SK-N-SH (cell line): ENCODE data around the gene AANAT. TPM values are rescaled to one million over a fixed set of nuclear protein-coding genes. Genes with fewer than 3 reads are reported as not detected.

Experiments used
- CTCF ChIA-PET: fragments of 300-600, 350-600 bp; formaldehyde crosslinking; extraction: SDS; loops from one replicate; lab custom pipeline; 2021; lab: Yijun Ruan, JAX
- POLR2A ChIA-PET: fragments of 350-600 bp; sonication (Branson Sonifier 250); formaldehyde crosslinking; extraction: SDS; loops from one replicate; lab custom pipeline; 2020; ENCODE audit warnings: antibody characterized with exemption, inconsistent platforms; lab: Yijun Ruan, JAX
- DNase-seq: peaks from one replicate; pipeline ENCODE4 v3.0.0; 2012
- H2AFZ ChIP-seq: fragments of 200-600 bp; sonication (generic); 2 replicates; pipeline ENCODE4 v1.8.1; 2016; ENCODE audit warnings: antibody characterized with exemption, mild to moderate bottlenecking, low read depth
- H3F3A ChIP-seq: fragments of 200-600 bp; sonication (generic); replicated peaks from 2 replicates; pipeline ENCODE3; 2016; ENCODE audit warnings: antibody characterized with exemption, mild to moderate bottlenecking; ENCODE audit not compliant: insufficient read depth
- H3K27ac ChIP-seq, 2 experiments: fragments of 200-500 bp in 1 of 2; fragments of 200-600 bp in 1 of 2; sonication (Bioruptor generic) in 1 of 2; sonication (generic), shearing (Covaris generic) in 1 of 2; 2 replicates each; pipeline versions ENCODE4 v1.5.1 to v1.6.1; 2014 to 2016; ENCODE audit warnings: low read depth in 2 of 2, inconsistent platforms in 1 of 2, low read length in 1 of 2, mild to moderate bottlenecking in 1 of 2, mixed read lengths in 1 of 2
- H3K27me3 ChIP-seq: fragments of 200-600 bp; sonication (generic), shearing (Covaris generic); 2 replicates; pipeline ENCODE4 v1.6.1; 2016; ENCODE audit warnings: mixed run types; ENCODE audit not compliant: insufficient read depth
- H3K36me3 ChIP-seq, 2 experiments: fragments of 200-500 bp in 1 of 2; fragments of 200-600 bp in 1 of 2; sonication (Bioruptor generic) in 1 of 2; sonication (generic) in 1 of 2; replicated peaks in 1 of 2; 2 replicates each; pipeline versions ENCODE3 to v1.5.1; 2014 to 2016; ENCODE audit warnings: low read length in 1 of 2, mild to moderate bottlenecking in 1 of 2; ENCODE audit not compliant: insufficient read depth in 2 of 2, control insufficient read depth in 1 of 2
- H3K4me1 ChIP-seq, 2 experiments: fragments of 200-500 bp in 1 of 2; fragments of 200-600 bp in 1 of 2; sonication (Bioruptor generic) in 1 of 2; sonication (generic), shearing (Covaris generic) in 1 of 2; 2 replicates each; pipeline versions ENCODE4 v1.5.1 to v1.6.1; 2014 to 2016; ENCODE audit warnings: low read depth in 1 of 2, low read length in 1 of 2, mixed run types in 1 of 2; ENCODE audit not compliant: insufficient read depth in 2 of 2, control insufficient read depth in 1 of 2
- H3K4me2 ChIP-seq: fragments of 200-600 bp; sonication (generic), shearing (Covaris generic); 2 replicates; pipeline ENCODE4 v1.6.1; 2017; ENCODE audit warnings: mixed run types
- H3K4me3 ChIP-seq, 2 experiments: fragments of 200-500 bp in 1 of 2; fragments of 200-600 bp in 1 of 2; sonication (Bioruptor generic) in 1 of 2; sonication (generic), shearing (Covaris generic) in 1 of 2; 2 replicates each; pipeline versions ENCODE4 v1.5.1 to v1.8.1; 2014 to 2016; ENCODE audit warnings: low read depth in 2 of 2, inconsistent platforms in 1 of 2, low read length in 1 of 2, mild to moderate bottlenecking in 1 of 2, mixed read lengths in 1 of 2, moderate library complexity in 1 of 2
- H3K79me2 ChIP-seq: fragments of 200-600 bp; sonication (generic); 2 replicates; pipeline ENCODE4 v1.8.1; 2017; ENCODE audit warnings: mild to moderate bottlenecking; ENCODE audit not compliant: insufficient read depth
- H3K9ac ChIP-seq: fragments of 200-600 bp; sonication (generic); 2 replicates; pipeline ENCODE4 v1.6.1; 2017; ENCODE audit warnings: mixed run types
- H3K9me2 ChIP-seq: fragments of 200-600 bp; sonication (generic); 2 replicates; pipeline ENCODE4 v1.6.1; 2017; ENCODE audit warnings: mixed run types
- H3K9me3 ChIP-seq: fragments of 200-600 bp; sonication (generic); 2 replicates; pipeline ENCODE4 v1.6.1; 2017; ENCODE audit warnings: mixed run types, mild to moderate bottlenecking, moderate library complexity
- H4K20me1 ChIP-seq: fragments of 200-600 bp; sonication (generic); 2 replicates; pipeline ENCODE4 v1.6.1; 2017; ENCODE audit warnings: mild to moderate bottlenecking, mixed run types; ENCODE audit not compliant: insufficient read depth
- GABPA ChIP-seq: IDR thresholded peaks from 2 replicates; pipeline ENCODE4 v1.4.0; 2012; ENCODE audit warnings: low read depth, mild to moderate bottlenecking
- MAX ChIP-seq: IDR thresholded peaks from 2 replicates; pipeline ENCODE4 v1.4.0; 2012; ENCODE audit warnings: low read depth
- MXI1 ChIP-seq: IDR thresholded peaks from 2 replicates; pipeline ENCODE4 v1.6.1; 2012; ENCODE audit warnings: mild to moderate bottlenecking, low read depth, low read length, improper control_type of control experiment
- NRF1 ChIP-seq: IDR thresholded peaks from 2 replicates; pipeline ENCODE4 v1.6.1; 2012; ENCODE audit warnings: low read depth, mild to moderate bottlenecking, low read length
- RAD21 ChIP-seq: IDR thresholded peaks from 2 replicates; pipeline ENCODE4 v1.6.1; 2012; ENCODE audit warnings: mild to moderate bottlenecking, low read length
- USF1 ChIP-seq: IDR thresholded peaks from 2 replicates; pipeline ENCODE4 v1.4.0; 2012; ENCODE audit warnings: low read depth, borderline replicate concordance
- ZBTB33 ChIP-seq: IDR thresholded peaks from 2 replicates; pipeline ENCODE4 v1.4.0; 2012; ENCODE audit warnings: low read depth, borderline replicate concordance
- WGBS: methylation state at CpG from one replicate; pipeline ENCODE4 v1.1.6; 2017; ENCODE audit warnings: low lambda C conversion rate; 5-methylcytosine and 5-hydroxymethylcytosine counted together
- polyA plus RNA-seq, 3 experiments: library from polyadenylated mRNA; depleted of rRNA; stranded (reverse); fragments of >200 nt; gene quantifications; 2 replicates each; pipeline ENCODE4 v1.2.3, GENCODE V29; 2012

AANAT gene
- polyA plus RNA-seq, 1 of the 3 experiments (the other 2 are of a cell fraction), result 0.26 TPM

- 92% methylated on average over 6 of the region's 6 CpGs for WGBS
- no peaks in the 10 kb centered on the region for H3K9me2 ChIP-seq
- H3K9me3 ChIP-seq, result no peaks in the 10 kb centered on the region
- H3K4me2 ChIP-seq, result no peak overlapping the region
- POLR2A ChIA-PET, result interaction anchor here (1.5 kb wide), 1 partner anchor 13 kb away, joined by 3 read pairs; no protein-coding TSS in a partner anchor
- no peak overlapping the region for H3K9ac ChIP-seq
- no peaks in the 10 kb centered on the region for H3K36me3 ChIP-seq
- H3K27ac ChIP-seq, result no peak overlapping the region
- CTCF ChIA-PET, result interaction anchor here (0.8 to 5.7 kb wide), 10 partner anchors 14 to 85 kb away, joined by 3 to 40 read pairs (median 5); partner anchors contain the start of genes PRPSAP1 and UBE2O
- DNase-seq, result no peak
- H2AFZ ChIP-seq, result no peak overlapping the region
- H3F3A ChIP-seq, result no peaks in the 10 kb centered on the region
- no peak overlapping the region for H3K4me3 ChIP-seq
- peaks cover 0 to 11% of the 10 kb centered on the region in 2 experiments; a peak in 2 of 4 replicates for H3K4me1 ChIP-seq
- H3K79me2 ChIP-seq, result peaks cover 94% of the 10 kb centered on the region
- no peak for TF ChIP-seq MAX
- TF ChIP-seq RAD21, result no peak
- H4K20me1 ChIP-seq, result peaks cover 75% of the 10 kb centered on the region
- no peaks in the 10 kb centered on the region for H3K27me3 ChIP-seq
Observed at GRCh38 chr17:76439314-76439928, 28.0 kb upstream of the AANAT start.

GRCh38 chr17:76440751-76441362 lies 26.5 kb upstream of the AANAT start:
- Histone ChIP-seq H3K9me2 (no peaks in the 10 kb centered on the region), H3F3A (peaks cover 12% of the 10 kb centered on the region), H3K9ac (no peak overlapping the region), H3K27ac (no peak overlapping the region), H3K4me3 (no peak overlapping the region), H3K79me2 (peaks cover 95% of the 10 kb centered on the region), H2AFZ (no peak overlapping the region)
- DNase-seq, result no peak
- TF ChIP-seq GABPA (no peak), MXI1 (no peak), ZBTB33 (no peak), NRF1 (no peak), USF1 (no peak)
- TF ChIP-seq, all 33 proteins: peak for 0
- H3K27me3 ChIP-seq, result no peaks in the 10 kb centered on the region
- peaks cover 78% of the 10 kb centered on the region for H4K20me1 ChIP-seq
- CTCF ChIA-PET, result interaction anchor here (1.1 to 1.6 kb wide), 4 partner anchors 17 to 66 kb away, joined by 3 to 5 read pairs (median 4); no protein-coding TSS in a partner anchor
- POLR2A ChIA-PET, result no interaction called here
- no peaks in the 10 kb centered on the region for H3K9me3 ChIP-seq
- WGBS, result 96% methylated on average over 2 of the region's 2 CpGs
- no peak overlapping the region for H3K4me2 ChIP-seq
- peaks cover 12 to 19% of the 10 kb centered on the region in 2 experiments; a peak in 3 of 4 replicates for H3K4me1 ChIP-seq
- H3K36me3 ChIP-seq, result no peaks in the 10 kb centered on the region
